Measurements from ENCODE around the gene MAP1B. TPM values are rescaled to one million over a fixed set of nuclear protein-coding genes. Genes with fewer than 3 reads are reported as not detected.
A peak's percentile ranks its signal among the peaks of the same experiment; 100 is the strongest.

MAP1B gene
- total RNA-seq, 1 donor from 2014 or later, result 39.3 TPM

DNA sequence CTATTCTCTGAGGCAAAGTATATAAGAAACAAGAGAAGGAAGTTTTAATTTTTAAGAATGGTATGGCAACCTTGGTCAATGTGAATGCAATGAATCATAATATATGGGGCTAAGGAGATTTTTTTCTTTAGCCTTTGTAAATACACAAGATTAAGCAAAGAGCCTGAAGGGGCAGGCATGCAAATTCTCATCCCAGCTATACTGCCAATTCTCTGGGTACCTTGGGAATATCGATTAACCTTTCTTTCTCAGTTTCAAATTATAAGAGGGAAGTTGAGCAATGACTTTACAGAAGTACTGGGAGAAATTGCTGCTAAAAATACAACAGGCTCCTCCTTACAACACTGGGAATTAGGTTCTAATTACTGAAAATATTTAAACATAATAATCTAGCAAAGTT, 115.2 kb downstream of the MAP1B start:
- no peak for DNase-seq (ENCODE audit: low read depth in 2 of 2)

DNA sequence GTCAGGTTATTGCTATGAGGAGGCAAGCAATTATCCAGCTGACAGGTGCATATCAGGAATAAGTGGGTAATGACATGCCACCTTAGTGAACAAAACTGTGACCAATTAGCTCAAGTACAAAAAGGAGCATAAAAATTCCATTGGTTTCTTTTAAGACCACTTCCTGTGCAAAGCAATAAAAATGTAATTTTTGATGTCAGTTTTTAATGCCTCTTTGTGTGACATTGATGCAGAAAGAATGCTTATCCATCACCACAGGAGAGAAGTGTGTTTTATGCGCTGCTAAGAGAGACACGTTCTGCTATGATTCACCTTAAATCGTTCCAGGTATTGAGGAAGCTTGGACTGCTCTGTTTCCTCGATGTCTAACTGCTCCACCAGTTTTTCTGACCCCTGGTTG, 116.1 kb downstream of the MAP1B start:
- DNase-seq (ENCODE audit: low read depth in 2 of 2), result no peak

DNA sequence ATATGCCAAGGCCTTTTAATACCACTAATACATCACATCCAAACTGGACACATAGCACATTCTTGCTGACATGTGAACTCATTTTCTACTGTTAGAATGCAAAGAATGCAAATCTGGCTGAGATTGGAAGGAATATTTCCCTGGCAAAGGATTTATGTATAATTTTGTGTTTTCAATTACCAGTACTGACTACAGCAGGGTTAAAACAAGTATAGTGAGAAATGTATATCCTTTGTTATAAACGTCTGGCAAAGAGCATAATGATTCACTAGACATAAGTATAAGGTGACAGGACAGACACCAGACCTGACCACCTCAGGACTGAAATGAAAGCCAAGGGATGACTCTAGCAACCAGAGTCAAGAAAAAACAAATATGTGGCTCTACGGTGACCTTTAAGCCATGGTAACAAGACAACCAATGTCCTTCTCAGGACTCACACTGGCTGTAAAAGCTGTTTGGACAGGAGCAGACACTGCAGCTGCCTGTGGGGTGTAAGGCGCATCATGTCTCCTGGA, 117.7 kb downstream of the MAP1B start:
- DNase-seq (ENCODE audit: low read depth in 2 of 2), result no peak

DNA sequence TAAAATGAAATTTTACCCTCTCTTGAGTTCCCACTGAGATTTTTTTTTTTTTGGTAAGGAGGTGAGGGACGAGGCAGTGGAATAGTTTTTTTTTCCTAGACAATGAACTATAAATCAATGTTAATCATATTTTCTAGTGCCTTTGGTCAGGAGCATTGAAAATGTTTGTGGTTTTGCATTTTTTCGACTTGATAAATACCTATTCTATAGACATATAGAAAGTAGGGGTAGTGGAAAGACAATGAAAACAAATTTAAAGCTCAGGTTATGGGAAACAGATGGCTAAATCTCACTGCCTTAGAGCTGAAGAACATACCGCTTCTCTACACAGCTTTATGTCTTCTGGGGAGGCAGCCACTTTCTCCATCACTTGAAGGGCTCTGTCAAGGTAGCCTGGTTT, 118.5 kb downstream of the MAP1B start:
- no peak for DNase-seq (ENCODE audit: low read depth in 2 of 2)

GRCh38 chr5:72226950-72227349, 119.7 kb downstream of the MAP1B start:
- no peak for DNase-seq (ENCODE audit: low read depth in 2 of 2)

GRCh38 chr5:72228960-72229359, 121.7 kb downstream of the MAP1B start:
- DNase-seq (ENCODE audit: low read depth in 2 of 2), result no peak

GRCh38 chr5:72231991-72232703, 124.9 kb downstream of the MAP1B start:
- no peak for DNase-seq (ENCODE audit: low read depth in 2 of 2)

- DNase-seq (ENCODE audit: low read depth in 2 of 2), result no peak
Measured at GRCh38 chr5:72232838-72233237, 125.6 kb downstream of the MAP1B start.

- no peak for DNase-seq (ENCODE audit: low read depth in 2 of 2)
Measured at GRCh38 chr5:72233835-72234234, 126.6 kb downstream of the MAP1B start.

GRCh38 chr5:72234265-72234700, 127.0 kb downstream of the MAP1B start:
- peak in 1 of 2 donors; percentile 92 for DNase-seq (ENCODE audit: low read depth in 2 of 2)

DNA sequence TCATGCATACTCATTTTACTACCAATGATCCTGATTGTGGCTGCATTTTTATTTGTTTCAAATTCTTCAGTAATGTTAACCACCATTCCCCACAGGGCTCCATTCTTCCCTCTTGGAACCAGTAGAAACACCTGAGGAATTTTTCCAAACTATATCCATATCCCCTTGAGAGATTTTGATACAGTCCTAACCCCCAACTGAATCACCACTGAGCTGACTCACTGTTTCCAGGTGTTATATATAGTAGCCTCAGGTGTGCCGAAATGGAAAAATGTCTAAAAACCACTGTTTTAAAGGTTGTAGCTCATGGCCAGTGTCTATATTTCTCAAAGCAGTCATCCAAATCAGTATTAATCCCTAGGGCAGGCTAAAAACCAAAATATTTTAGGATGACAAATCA, 127.6 kb downstream of the MAP1B start:
- no peak for DNase-seq (ENCODE audit: low read depth in 2 of 2)

GRCh38 chr5:72235725-72236124, 128.4 kb downstream of the MAP1B start:
- DNase-seq (ENCODE audit: low read depth in 2 of 2), result peak in 1 of 2 donors; percentile 78

GRCh38 chr5:72237415-72237814, 130.1 kb downstream of the MAP1B start:
- DNase-seq (ENCODE audit: low read depth in 2 of 2), result no peak

- DNase-seq (ENCODE audit: low read depth in 2 of 2), result no peak
Measured at GRCh38 chr5:72237879-72238278, 130.6 kb downstream of the MAP1B start.

GRCh38 chr5:72238712-72239445, 131.6 kb downstream of the MAP1B start:
- DNase-seq (ENCODE audit: low read depth in 2 of 2), result no peak

- no peak for DNase-seq (ENCODE audit: low read depth in 2 of 2)
Measured at GRCh38 chr5:72241346-72242003, 134.2 kb downstream of the MAP1B start.

- DNase-seq (ENCODE audit: low read depth in 2 of 2), result no peak
Measured at GRCh38 chr5:72242796-72243475, 135.7 kb downstream of the MAP1B start.

DNA sequence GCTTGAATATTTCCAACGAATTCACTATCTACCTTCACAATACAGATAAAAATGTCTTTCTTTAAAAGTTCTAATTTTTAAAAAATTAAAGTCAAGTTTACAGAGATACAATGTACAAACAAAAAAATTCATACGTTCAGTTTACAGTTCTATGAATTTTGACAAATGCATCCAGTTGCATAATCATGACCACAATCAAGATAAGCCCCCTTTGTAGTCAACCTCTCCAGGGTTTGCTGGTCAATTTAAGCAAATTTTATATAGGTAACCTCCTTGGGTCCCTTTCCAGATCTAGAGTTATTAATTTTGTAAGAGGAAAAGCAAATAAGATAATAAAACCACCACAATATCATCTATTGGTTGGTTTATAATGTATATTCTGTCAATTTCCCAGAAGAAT, 136.4 kb downstream of the MAP1B start:
- no peak for DNase-seq (ENCODE audit: low read depth in 2 of 2)

DNA sequence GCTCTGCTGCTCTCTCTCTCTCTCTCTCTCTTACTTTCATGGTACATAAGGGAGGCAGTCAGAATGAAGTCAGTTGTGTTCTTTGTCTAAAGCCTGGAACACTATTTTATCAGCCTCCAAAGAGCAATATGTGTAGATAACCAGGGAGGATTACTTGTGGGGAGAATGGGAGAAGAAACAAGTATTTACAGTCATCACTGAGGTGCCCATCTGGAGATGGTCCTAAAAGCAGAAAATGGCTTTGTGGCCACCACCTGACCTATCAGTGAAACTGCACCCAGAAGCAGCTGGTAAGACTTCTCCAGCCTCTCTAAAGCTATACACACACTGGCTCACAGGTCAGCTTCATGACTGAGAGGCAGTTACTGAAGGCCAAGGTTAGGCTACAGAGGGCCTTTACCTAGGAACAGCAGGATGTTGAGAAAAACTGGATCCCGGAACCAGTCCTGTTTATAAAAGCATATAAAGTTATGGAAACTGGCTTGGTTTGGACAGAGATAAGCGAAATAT, 137.6 kb downstream of the MAP1B start:
- DNase-seq (ENCODE audit: low read depth in 2 of 2), result peak; percentile 68 to 85

- DNase-seq (ENCODE audit: low read depth in 2 of 2), result no peak
Measured at GRCh38 chr5:72245546-72245945, 138.3 kb downstream of the MAP1B start.

GRCh38 chr5:72245951-72246532, 138.8 kb downstream of the MAP1B start:
- peak in 1 of 2 donors; percentile 41 for DNase-seq (ENCODE audit: low read depth in 2 of 2)

Measured in dermis microvascular lymphatic vessel endothelial cell (primary cell).